Amniotic epithelial cell (primary cell): Measurements from ENCODE around the gene NTNG2.
A peak's percentile ranks its signal among the peaks of the same experiment; 100 is the strongest.

Source experiments
- DNase-seq: peaks from one replicate; pipeline ENCODE4 v3.0.0-alpha.2; 2010; ENCODE audit warnings: low read depth

NTNG2 gene

DNA sequence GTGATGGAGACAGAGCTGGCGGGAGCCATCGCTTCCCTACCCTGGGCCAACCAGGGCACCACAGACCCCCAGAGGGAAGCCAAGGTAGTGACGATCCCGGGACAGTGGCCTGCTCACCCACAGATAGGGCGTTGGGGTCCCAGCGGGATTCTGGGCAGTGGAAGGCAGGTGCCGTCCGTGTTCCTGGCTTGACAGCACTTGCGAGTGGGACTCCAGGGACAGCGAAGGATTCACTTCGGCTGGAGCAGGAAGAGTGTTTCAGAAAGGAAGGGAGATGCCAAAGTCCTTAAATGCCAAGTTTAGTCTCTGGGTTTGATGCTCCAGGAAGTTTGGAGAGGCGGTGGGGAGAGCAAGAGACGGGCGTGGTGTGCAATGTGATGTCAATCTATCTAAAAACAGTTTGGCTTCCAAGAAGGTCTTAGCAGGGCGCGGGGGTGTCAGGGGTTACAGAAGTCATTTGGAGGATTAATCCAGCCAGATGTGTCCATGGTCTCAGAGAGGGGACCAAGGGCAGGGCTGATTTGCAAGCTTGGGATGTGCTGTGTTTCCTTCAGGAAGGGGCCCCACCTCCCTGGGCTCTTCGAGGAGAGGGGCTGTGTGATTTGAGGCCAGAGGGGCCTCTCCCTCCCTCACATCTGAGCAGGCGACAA lies 74.9 kb downstream of the NTNG2 start:
- DNase-seq, result no peak

DNA sequence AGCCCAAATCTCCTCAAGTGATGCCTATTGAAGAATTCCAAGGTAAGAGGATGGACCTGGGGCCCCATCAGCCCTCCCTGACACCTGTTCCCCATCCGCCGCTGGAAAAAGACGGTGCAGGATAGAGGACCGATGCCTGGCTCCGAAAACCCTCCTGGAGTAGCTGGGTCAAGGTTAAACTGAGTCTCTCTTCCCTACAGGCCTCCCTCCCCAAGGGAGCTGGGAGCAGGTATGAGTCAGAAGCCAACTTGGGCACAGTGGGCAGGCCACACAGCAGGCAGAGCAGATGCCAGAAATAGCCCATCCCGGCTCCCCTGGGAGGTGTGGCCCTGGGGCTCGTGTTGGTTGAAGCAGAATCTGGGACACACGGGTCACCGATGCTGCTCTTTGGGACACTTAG lies 75.6 kb downstream of the NTNG2 start:
- no peak for DNase-seq

DNA sequence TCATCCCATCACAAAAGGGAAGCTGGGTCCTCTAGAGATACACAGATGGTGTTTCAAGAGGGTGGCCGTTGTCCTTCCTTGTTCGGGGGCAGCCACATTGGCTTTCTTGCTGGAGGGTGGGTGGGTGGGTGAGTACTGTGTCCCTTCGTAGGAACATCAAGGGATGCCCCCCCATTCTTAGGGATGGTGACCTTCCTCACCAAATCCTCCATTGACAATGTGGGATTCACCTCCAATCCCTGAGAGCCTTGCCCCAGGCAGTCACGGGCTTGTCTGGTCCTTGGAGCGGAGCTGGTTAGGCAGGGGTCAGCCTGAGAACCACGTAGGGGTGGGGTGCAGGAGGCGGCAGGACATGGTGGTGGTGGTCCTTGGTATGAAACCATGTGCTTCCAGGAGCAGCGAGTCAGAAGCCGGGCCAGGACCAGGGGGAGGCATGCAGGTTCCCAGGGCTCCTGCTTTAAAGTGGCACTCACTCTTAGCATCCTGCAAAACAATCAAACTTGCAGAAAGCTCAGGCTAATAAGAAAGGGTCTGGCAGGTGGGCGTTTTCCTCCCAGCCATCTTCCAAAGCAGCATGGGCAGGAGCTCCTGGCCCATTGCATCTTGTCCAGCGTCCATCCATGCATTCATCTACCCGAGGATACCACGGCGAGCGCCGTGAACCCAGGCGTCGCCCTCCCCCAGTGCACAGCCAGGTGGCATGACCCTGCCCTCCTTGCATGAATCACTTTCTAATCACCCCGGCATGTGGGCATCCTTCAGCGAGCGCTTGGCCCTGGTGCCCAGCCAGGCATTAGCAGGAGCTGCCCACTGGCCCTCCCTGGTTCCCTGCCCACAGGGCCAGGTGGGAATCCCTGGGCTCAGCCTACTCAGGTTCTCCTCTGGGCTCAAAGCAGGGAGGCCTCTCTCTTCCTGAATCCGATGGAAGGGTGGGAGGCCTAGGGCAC lies 76.4 kb downstream of the NTNG2 start:
- no peak for DNase-seq

DNA sequence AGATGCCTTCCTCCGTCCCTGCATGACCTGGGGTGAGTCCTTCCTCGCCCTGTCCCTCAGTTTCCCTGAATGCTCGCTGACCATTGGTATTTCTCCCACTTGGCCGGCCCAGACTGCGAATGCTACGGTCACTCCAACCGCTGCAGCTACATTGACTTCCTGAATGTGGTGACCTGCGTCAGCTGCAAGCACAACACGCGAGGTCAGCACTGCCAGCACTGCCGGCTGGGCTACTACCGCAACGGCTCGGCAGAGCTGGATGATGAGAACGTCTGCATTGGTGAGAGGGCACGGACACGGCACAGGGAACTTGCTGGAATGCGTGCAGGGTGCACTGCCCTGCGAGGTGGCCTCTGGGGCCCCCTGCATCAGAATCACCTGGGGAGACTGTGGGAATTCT lies 77.1 kb downstream of the NTNG2 start:
- DNase-seq, result no peak

DNA sequence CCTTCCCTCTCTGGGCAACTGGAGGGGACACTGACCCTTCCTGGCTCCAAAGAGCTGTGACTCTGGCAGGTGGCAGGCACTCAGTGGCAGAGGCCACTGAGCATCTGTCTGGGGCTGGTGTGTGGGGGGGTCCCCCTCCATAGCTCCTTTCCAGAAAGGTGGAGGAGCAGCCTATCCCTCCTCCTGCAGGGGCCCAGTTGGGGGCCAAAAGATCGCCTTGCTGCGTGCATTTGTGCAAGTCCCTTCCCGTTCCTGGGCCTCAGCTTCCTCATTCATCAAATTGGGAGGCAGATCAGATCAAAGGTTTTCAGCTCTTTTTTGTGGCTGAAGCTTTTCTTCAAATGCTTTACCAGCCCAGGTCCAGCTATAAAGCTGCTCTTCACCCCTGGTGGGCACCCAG lies 77.7 kb downstream of the NTNG2 start:
- DNase-seq, result no peak

GRCh38 chr9:132239999-132240840 lies 78.4 kb downstream of the NTNG2 start:
- no peak for DNase-seq

- peak; percentile 87 for DNase-seq
Measured at GRCh38 chr9:132240841-132241482, 79.1 kb downstream of the NTNG2 start.

DNA sequence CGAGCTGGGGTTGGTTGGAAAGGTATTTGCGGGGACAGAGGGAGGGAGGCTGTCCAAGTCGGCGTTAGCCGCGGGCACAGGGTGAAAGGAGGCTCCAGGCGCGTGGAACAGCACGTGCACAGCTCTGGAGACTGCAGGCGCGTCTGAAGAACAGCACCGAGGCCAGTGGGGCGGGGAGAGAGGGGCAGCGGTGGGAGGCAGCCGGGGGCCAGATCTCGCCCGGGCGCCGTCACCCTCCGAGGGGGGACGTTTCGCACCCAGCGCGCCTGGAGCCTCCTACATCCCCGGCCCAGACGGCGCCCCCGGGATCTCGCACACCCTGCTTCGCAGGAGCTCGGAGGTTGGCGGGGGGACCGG lies 79.6 kb downstream of the NTNG2 start:
- no peak for DNase-seq

DNA sequence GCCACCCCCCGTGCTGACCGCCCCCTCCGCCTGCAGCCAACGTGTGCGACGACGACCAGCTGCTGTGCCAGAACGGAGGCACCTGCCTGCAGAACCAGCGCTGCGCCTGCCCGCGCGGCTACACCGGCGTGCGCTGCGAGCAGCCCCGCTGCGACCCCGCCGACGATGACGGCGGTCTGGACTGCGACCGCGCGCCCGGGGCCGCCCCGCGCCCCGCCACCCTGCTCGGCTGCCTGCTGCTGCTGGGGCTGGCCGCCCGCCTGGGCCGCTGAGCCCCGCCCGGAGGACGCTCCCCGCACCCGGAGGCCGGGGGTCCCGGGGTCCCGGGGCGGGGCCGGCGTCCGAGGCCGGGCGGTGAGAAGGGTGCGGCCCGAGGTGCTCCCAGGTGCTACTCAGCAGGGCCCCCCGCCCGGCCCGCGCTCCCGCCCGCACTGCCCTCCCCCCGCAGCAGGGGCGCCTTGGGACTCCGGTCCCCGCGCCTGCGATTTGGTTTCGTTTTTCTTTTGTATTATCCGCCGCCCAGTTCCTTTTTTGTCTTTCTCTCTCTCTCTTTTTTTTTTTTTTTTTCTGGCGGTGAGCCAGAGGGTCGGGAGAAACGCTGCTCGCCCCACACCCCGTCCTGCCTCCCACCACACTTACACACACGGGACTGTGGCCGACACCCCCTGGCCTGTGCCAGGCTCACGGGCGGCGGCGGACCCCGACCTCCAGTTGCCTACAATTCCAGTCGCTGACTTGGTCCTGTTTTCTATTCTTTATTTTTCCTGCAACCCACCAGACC lies 80.2 kb downstream of the NTNG2 start:
- DNase-seq, result no peak

GRCh38 chr9:132242621-132243155 lies 80.8 kb downstream of the NTNG2 start:
- no peak for DNase-seq

DNA sequence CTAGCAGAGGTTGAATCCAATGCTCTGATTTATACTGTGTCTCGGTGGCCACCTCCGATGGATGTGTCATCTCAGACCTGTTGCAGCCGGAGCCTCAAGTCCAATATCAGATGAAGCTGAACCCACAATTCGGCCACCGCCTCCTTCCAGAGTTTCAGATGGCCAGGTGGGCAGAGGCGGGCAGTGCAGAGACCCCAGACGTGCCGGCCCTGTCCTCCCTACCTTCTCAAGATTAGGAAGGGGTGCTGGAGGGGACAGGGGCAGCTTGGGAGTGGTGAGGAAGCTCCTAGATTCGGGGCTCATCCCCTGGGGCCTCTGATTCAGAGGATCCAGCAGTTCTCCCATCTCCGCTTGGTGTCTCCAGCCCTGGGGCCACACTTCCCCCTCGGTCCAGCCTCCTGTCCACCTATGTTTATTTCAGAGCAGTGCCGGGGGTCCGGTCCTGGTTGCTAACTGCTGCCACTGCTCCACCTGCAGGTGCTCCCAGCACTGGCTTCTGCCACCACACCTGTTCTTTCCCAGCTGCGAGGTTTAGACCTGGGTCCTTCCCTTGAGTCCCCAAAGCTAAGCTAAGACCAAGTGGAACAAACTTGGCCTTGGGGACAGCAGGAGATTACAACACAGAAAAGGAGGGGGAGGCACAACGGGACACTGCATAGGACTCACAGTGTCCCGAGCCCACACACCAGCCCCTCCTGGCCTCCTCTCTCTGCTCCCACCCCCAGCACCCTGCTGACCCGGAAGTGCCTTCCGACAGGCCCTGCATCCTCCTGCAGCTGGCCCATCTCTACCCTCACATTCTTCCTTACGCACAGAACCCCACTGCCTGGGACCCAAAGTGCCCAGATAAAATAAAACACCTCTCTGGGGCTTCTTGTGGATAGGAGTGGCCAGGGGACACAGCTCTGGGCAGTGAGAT lies 81.6 kb downstream of the NTNG2 start:
- DNase-seq, result no peak

DNA sequence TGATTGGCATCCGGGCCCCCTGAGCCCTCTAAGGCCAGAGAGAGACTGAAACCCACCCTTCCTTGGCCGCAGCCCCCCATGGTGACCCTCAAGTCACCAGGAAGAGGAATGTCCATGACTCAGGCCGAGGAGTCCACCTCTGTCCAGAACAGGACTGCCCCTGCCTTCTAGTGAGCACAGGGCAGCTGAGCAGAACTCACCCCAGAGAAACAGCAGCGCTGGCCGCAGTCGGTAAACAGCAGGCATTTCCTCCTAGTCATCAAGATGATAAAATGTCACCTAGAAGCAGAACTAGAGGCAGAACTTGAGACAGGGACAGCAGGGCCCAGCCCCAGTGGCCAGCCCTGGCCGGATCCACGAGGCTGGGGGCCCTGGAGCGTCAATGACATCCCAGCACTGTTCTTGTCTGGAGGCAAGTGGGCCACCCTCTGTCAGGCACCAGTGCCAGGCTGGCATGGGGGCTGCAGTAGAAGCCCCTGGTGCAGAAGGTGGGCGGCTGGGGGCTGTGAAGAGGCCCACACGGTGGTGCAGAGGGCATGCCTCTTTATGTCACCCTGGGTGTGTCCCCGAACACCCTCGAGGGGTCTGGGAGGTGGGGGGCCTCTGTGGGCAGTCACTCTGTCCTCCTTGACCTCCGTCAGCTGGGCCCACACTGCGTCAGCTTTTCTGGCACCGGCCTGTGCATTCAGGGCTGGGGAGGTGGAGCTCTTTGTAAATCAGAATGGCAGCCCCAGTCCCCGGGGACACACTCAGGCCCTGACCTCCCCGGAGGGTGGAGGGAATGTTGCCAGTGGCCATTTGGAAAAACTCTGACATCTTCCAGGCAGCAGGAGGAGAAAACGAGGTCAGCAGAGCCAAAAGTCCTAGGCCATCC lies 83.0 kb downstream of the NTNG2 start:
- DNase-seq, result no peak

GRCh38 chr9:132245465-132245864 lies 83.6 kb downstream of the NTNG2 start:
- DNase-seq, result no peak

GRCh38 chr9:132247942-132248341 lies 86.1 kb downstream of the NTNG2 start:
- no peak for DNase-seq

DNA sequence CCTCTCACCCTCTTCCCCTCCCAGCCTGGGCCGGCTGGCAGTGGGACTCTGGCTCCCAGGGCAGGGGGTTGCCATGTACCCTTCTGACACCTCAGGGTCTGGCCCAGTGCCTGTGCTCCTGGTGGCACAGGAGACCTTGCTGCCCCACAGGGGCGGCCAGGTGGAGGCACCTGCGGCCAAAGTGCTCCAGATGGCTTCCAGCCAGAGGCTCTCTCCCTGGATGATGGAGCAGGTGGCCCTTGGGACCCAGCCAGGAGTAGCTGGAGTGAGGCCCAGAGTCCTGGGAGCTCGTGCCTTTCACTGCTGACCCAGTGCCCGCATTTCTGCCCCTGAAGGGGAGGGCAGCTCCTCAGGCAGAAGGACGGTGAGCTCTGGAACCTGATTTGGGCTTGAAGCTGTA lies 87.3 kb downstream of the NTNG2 start:
- no peak for DNase-seq

DNA sequence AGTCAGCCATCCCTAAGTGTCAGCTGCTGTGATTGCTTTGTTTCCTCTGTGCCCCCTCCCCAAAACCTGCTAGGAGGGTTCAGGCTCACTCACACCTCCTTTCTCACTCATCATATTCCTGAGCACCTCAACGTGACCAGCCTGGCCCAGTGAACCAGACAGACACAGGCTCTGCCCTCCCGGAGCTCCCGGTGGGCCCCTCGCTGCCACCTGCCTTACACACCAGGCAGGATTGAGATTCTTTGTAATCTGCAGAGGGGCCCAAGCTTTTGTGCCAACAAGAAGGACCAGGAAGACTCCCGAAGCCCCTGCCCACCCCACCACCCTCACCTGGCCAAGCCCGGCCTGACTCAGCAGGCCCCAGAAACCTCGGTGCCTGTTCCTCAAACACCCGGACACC lies 87.8 kb downstream of the NTNG2 start:
- no peak for DNase-seq

GRCh38 chr9:132250324-132251262 lies 88.7 kb downstream of the NTNG2 start:
- DNase-seq, result no peak

GRCh38 chr9:132260846-132261245 lies 99.0 kb downstream of the NTNG2 start:
- no peak for DNase-seq
